GM19438 (cell line): ENCODE data around the gene S100PBP.
"Not testable (repeated sequence)": the region's sequence is repeated elsewhere in the genome, so short reads cannot be mapped to it uniquely, and the experiment has no call there.

ENCODE experiments used
- ATAC-seq: cut with Tn5 transposase; IDR thresholded peaks from one replicate; pipeline ENCODE4 v1.9.1; 2021; ENCODE audit warnings: low read depth; ENCODE audit not compliant: unreplicated experiment

Gene S100PBP

DNA sequence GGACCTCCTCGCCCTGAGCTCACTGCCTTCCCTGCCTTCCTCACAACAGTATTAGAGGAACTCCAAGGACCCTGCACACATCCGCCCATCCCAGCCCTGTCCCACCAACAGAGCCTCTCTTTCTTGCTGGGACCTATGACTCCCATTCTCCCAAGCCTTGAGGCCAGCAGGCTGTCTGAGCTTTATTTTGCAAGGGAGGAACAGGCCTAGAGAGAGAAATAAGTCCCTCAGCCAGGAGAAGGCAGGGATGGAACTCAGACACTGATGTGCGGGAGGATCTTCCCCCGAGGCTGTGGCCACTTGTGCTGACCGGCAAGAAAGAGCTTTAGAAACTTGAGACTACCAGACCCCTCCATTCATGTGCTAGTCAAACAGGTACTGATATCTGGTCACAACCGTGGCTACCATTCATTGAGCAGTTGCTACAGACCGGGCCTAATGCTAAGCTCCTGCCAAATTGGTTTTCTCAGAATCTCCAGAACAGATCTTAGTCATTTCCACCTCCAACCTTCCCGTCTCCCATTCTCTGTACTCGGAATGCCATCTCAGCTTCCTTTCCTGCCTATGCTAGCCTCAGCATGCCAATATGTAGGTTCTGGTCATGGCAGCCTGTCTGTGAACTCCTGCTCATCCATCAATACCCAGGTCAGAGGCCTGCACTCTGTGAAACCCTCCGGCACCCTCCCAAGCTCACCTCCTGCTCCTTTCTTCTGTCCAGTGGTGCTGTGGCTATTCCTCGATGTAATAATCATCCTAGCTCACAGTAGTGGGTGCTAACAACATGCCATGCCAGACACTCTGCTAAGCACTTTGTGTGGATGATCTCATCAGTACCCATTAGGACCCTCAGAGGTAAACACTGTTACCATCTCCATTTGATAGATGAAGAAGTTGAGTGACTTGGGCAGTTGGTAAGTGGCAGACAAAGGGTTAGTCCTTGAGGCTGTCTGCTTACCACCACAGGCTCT lies 79.9 kb downstream of the S100PBP start:
- no peak for ATAC-seq

DNA sequence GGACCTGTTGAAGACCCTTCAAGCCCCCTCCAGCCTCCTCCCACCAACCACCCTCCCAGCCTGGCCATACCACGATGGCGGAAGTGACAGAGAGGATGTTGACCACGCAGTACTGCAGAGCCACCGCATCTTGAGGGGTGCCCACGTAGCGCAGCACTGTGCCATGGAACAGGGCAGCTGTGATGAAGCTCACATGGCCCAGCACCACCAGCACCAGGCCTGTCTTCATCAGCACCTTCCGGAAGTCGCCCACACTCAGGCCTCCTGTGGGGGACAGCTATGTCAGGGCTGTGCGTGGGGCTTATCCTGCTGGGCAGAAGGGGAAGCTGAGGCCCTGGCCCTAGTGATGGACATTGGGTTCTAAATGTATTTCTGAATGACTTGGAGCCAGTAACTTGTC lies 80.6 kb downstream of the S100PBP start:
- ATAC-seq = no peak

DNA sequence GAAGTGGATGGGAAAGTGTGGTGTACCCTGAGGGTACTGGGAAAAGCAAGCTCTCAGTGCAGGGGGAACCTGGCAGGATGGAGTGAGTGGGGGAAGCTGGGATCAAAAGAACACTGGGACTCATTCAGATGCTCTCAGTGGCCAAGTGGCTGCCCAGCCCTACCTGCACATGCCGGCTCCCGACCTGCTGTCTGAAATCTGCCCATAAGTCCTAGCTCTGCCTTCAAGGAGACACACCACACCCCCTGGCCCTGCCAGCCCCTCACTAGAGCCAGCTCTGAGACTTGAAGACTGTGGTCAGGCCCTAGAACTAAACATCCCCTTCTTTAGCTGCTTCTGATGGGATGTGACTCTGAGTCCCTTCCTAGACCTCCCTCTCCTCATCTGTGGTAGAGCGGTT lies 81.5 kb downstream of the S100PBP start:
- no peak for ATAC-seq

DNA sequence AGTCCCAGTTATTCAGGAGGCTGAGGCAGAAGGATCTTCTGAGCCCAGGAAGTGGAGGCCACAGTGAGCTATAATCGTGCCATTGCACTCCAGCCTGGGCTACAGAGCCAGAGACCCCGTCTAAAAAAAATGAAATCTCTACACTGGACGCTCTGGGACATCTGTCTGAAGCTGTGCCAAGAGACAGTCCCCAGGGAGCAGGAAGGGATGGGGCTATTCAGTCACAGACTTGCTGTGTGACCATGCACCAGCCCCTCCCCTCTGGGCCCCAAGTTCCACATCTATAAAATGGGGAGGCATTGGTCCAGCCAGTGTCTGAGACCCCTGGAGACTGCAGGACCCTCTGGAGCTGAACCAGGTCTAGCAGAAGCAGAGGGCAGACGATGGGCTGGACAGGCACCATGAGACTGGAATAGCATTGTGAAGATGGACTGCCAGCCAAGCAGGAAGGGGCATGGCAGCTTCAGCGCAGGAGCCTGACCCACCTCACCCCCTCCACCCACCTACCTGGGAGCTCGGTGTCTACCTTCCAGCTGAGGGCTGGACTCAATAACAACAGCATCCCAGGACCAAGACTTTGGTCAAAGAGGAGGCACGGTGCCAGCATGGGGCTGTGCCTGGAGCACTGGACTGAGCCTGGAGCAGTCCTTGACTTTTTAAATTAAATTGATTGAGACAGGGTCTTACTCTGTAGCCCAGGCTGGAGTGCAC lies 82.3 kb downstream of the S100PBP start:
- no peak for ATAC-seq

DNA sequence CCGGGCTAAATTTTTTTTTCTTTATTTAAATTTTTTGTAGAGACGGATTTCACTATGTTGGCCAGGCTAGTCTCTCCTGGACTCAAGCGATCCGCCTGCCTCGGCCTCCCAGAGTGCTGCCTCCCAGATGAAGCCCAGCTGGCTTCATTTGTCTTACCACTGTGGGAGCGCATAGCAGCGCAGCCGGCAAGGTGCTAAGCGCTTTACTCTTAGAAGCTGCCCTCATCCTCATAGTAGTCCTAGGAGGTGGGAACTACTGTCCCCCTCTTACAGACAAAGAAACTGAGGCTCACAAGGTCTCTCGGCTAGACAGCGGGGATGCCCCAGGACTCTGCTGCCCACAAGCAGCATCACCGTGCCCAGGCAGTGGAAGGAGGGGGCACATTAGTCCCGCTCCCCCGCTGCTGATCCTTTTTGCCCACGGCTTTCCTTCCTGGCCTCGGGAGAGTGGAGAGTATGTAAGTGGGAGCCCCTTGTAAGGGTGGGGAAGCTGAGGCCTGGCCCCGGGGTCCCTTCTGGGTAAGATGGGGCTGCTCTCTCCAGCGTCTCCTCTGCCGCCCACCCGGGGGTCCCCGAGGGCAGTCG lies 83.0 kb downstream of the S100PBP start:
- no peak for ATAC-seq

DNA sequence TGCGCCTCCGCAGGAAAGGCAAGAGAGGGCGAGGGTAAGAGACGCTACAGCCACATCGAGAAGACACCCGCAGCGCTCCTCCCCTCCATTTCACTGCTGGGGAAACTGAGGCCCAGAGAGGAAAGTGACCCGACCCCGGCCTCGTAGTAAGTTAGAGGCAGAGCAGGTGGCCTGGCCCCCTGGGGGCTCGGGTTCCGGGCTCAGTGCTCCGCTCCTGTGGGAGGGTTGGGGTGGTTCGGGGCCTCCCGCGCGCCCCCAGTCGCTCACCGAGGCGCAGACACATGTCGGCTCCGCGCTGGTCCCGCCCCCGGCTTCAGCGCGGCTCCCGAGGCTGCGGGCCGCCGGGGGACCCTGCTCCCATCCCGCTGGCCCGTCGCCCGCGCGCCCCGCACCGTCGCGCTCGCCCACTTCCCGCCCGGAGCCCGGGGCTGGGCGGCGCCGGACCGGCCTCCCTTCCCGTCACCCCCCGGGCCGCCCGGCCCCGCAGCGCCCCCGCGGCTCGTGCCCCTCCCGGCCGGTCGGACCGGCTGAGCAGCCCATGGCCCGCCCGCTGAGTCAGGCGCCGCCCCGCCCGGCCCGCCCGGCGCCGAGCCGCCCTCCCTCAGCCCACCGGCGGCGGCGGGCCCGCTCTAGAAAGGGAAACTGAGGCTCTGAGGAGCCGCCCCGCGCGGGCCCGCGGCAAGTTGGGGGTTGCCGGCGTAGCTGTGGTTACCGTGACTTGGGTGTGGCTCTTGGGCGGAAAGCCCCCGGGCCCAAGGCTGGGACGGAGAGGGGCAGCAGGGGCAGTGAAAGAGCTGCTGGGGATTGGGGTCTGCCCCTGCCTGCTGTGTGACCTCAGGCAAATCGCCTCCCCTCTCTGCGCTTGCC lies 83.7 kb downstream of the S100PBP start, which contains the start of gene TMEM54:
Gene TMEM54 (minus strand): TSS at position 434 of the 867 bp plus-strand sequence. CDS start 151 bp downstream, at position 283.
- no peak for ATAC-seq

DNA sequence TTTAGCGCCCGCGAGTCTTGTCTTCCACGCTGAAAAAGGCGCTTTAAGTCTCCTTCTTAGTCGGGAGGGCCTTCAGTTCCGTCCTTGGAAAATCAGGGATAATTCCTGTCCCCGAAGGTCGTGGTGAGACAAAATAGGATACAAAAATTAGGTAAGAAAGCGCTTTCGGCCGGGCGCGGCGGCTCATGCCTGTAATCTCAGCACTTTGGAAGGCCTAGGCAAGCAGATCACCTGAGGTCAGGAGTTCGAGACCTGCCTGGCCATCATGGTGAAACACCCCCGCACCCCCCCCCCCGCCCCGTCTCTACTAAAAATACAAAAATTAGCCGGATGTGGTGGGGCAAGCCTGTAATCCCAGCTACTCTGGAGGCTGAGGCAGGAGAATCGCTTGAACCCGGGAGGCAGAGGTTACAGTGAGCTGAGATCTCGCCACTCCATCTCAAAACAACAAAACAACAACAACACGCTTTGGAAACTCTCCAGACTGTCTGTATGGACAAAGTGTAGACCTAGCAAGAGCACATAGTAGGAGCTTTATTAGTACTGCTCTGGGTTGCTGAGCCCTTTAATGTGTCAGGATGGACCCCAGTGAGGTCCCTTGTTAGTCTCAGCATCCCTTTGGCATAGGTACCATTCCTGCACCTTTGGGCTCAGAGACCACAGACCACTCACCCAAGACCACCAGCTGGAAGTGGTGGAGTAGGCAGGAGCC lies 84.5 kb downstream of the S100PBP start:
- ATAC-seq = no peak

DNA sequence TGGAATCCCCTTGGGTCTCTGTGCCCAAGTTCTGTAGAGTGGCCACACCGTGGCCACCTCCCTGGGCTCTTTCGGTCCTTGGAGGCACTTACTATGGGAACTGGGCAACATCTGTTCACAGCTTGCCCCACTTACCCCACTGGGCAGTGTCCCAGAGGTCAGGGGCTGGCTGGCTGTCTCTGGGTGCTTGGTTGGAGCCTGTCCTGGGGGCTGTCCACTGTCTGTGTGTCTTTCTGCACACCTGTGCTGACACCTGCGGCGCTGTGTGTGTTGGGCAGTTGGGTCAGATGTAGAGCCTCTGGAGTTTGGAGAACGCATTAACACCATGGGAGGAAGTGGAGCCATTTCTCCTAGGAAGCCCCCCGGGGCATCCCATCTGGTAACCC lies 85.1 kb downstream of the S100PBP start:
- ATAC-seq = no peak

DNA sequence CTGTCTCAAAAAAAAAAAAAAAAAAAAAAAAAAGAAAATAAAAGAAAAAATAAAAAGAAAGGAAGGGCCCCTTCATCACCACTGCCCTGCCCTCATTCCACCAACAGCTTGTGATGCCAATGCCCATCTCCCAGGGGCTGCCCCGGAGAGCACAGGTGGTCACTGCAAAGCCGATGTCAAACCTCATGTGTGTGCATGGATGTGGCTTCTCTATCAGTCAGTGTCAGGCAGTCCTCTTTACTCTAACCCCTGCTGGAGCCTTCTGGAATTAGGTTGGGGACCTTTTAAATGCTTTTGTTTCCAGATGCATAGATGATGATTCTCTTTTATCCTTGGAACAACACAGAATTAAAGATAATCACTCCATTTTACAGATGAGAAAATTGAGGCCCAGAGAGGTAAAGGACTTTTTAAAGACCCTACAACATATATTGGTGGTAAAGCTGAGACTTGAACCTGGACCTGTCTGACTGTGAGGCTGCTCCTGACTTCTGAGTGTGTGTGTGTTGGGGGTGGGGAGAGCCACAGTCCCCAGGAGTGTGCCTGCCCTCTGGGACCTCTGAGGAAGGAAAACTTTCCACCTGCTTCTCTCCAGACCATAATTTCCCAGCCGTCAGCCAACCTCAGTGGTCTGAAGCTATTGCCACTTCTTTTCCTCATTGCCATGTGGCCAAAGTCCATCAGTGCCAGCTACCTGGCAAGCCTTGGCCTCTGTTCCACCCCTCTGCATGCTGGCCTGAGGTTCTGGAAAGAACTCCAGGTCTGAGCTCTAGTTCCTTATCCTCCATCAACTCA lies 86.7 kb downstream of the S100PBP start:
- no peak for ATAC-seq

DNA sequence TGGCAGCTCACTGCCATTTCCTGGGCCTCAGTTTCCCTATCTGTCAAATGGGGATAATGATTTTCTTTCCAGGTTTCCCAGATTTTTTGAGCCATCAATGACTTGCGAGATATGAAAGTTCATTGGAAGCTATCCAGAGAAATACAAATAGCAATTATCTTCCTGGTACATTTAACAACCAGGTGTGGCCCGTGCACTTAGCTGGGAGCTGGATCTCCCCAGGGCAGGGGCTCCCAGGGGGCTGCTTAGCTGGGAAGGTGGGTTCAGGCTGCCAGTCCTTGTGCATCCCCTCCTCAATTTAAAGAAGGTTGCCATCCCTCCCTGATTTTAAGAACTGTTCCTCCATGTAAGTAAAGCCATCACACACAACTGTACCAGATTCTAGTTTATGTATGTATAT lies 87.3 kb downstream of the S100PBP start:
- ATAC-seq = no peak

DNA sequence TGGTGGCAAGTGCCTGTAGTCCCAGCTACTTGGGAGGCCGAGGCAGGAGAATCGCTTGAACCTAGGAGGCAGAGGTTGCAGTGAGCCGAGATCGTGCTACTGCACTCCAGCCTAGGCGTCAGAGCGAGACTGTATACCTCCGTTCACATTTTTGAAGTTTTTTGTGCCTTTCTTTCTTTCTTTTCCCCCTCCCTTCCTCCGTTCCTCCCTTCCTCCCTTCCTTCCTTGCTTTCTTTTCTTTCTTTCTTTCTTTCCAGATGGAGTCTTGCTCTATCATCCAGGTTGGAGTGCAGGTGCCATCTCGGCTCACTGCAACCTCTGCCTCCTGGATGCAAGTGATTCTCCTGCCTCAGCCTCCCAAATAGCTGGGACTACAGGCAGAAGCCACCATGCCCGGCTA lies 88.1 kb downstream of the S100PBP start:
- ATAC-seq = not testable (repeated sequence)

DNA sequence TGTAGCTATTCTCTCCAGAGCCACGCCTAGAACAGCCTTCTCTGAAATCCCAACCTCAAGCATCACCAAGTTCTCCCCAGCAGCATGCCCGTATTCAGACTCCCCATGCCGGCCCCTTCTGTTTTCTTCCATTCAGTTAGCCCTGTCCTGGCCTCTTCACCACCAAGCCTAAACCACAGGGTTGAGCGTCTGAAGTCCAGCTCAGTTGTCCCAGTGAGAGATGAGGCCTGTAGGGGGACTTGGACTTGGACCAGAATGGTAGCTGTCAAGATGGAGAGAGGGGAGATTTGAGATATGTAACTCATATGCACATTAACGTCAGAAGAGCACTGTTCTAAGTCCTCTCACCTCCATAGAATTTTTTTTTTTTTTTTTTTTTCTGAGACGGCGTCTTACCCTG lies 89.2 kb downstream of the S100PBP start:
- no peak for ATAC-seq

DNA sequence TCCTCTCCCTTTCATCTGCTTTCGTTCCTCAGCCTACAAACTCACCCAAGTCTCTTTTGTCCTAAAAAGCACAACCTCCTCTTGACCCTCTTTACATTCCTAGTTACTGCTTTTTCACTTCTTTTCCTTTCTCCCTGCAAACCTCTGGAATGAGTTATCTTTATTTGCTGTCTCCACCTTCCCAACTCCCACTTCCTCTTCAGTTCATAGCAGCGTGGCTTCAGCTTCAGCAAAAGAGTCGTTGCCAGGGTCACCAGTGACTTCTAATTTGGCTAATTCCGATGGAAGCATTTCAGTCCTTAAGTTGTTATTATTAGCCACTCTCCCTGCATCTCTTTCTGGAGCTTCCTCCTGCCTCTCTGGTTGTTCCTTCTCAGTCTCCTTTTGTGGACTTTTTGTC lies 90.0 kb downstream of the S100PBP start:
- ATAC-seq = no peak
